ENCODE measurements around the gene DNAJB8.

GRCh38 chr3:128492671-128493569, 26.2 kb upstream of the DNAJB8 start, which contains the start of gene GATA2:
- TF ChIP-seq CTCF (IDR thresholded peaks at IDR 0.05): no peak
- TF ChIP-seq JUN (IDR thresholded peaks at IDR 0.05): no peak
- no peak for TF ChIP-seq CBX2 (IDR thresholded peaks at IDR 0.05; ENCODE audit: borderline replicate concordance, low read depth)
- no peak for TF ChIP-seq POLR2A (IDR thresholded peaks at IDR 0.05; ENCODE audit: low read length)
- no peak for TF ChIP-seq CHD2 (IDR thresholded peaks at IDR 0.05; ENCODE audit: low read length, partially characterized antibody)
- TF ChIP-seq NR3C1 (IDR thresholded peaks at IDR 0.05): no peak

Data from A549 (cell line).